ENCODE measurements around the gene R3HDML. TPM values are rescaled to one million over a fixed set of nuclear protein-coding genes. Genes with fewer than 3 reads are reported as not detected.
"Not testable (repeated sequence)": the region's sequence is repeated elsewhere in the genome, so short reads cannot be mapped to it uniquely, and the experiment has no call there.

Gene R3HDML
- total and polyA plus RNA-seq, 5 experiments from 2014 or later, result not detected

- DNase-seq (no peak), ATAC-seq (no peak)
- no peaks in the 10 kb centered on the region for H3K36me3 Mint-ChIP-seq
- H3K27me3 Mint-ChIP-seq, result peaks cover 0 to 20% (median 10%) of the 10 kb centered on the region in 5 donors
- H3K27ac Mint-ChIP-seq, result peak overlapping the region in 1 of 10 donors; percentile 75
- no peaks in the 10 kb centered on the region for H3K4me1 Mint-ChIP-seq
- POLR2A ChIA-PET, result no interaction called here
- H3K4me3 Mint-ChIP-seq, result no peak overlapping the region
- no peaks in the 10 kb centered on the region for H3K9me3 Mint-ChIP-seq
These were observed 1.2 kb upstream of the R3HDML start for GRCh38 chr20:44335675-44336074.

- Mint-ChIP-seq H3K9me3 (no peaks in the 10 kb centered on the region), H3K4me1 (no peaks in the 10 kb centered on the region), H3K36me3 (no peaks in the 10 kb centered on the region), H3K27ac (no peak overlapping the region), H3K4me3 (no peak overlapping the region), H3K27me3 (peaks cover 0 to 20% (median 10%) of the 10 kb centered on the region in 5 donors)
- DNase-seq (no peak), ATAC-seq (no peak)
- POLR2A ChIA-PET, result no interaction called here
These were observed 757 bp upstream of the R3HDML start for GRCh38 chr20:44336086-44336485.

DNA sequence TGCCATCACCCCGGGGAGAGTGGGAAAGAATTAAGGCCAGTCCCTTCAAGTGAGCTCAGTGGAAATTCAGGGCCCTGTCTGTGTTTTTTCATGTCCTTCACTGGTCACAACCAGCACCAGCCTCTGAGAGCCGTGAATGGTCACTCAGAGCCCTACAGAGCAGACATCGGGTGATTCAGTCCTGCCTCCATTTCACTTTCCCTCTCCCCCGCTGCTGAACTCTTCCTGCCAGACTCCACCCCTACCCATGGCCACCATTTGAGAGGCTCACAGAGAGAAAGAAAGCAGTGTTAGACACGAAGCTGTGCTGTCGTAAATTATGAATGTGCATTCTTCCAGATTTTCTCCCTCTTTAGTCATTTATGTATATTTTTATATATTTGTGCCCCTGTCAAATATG is 5.4 kb downstream of the R3HDML start:
- DNase-seq (no peak), ATAC-seq (no peak)
- H3K27me3 Mint-ChIP-seq, result peaks cover 0 to 9% (median 3%) of the 10 kb centered on the region in 5 donors
- no peak overlapping the region for H3K4me3 Mint-ChIP-seq
- no peaks in the 10 kb centered on the region for H3K36me3 Mint-ChIP-seq
- peak overlapping the region in 2 of 10 donors; percentile 51 to 56 for H3K27ac Mint-ChIP-seq
- no peaks in the 10 kb centered on the region for H3K9me3 Mint-ChIP-seq
- POLR2A ChIA-PET, result no interaction called here
- no peaks in the 10 kb centered on the region for H3K4me1 Mint-ChIP-seq

GRCh38 chr20:44343162-44343675 is 6.4 kb downstream of the R3HDML start:
- no peaks in the 10 kb centered on the region for H3K36me3 Mint-ChIP-seq
- ATAC-seq, result no peak
- POLR2A ChIA-PET, result no interaction called here
- H3K27me3 Mint-ChIP-seq, result peaks cover 0 to 9% (median 2%) of the 10 kb centered on the region in 5 donors
- H3K4me3 Mint-ChIP-seq, result no peak overlapping the region
- H3K27ac Mint-ChIP-seq, result no peak overlapping the region
- H3K4me1 Mint-ChIP-seq, result no peaks in the 10 kb centered on the region
- H3K9me3 Mint-ChIP-seq, result no peaks in the 10 kb centered on the region
- DNase-seq, result no peak

DNA sequence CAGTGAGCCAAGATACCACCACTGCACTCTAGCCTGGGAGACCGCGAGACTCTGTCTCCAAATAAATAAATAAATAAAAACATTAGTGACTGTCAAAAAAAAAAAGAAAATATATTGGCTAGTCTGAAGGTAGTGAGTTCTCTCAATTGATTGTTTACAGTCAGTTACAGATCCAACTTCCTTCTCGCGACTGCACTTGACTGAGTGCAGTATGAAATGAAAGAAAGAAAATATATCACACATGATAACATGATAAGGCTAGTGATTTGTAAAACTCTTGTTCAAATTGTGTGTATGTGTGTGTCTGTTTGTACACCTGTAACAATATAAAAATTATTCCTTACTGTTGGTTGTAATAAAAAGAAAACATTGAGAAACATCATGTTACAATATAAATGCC is 7.9 kb downstream of the R3HDML start:
- Mint-ChIP-seq H3K36me3 (no peaks in the 10 kb centered on the region), H3K27me3 (peaks cover 0 to 9% (median 2%) of the 10 kb centered on the region in 5 donors), H3K4me1 (no peaks in the 10 kb centered on the region), H3K4me3 (no peak overlapping the region), H3K27ac (no peak overlapping the region), H3K9me3 (no peaks in the 10 kb centered on the region)
- ATAC-seq (no peak), DNase-seq (no peak)
- POLR2A ChIA-PET, result no interaction called here

- no peak overlapping the region for H3K4me3 Mint-ChIP-seq
- H3K4me1 Mint-ChIP-seq, result no peaks in the 10 kb centered on the region
- ATAC-seq (no peak), DNase-seq (no peak)
- H3K9me3 Mint-ChIP-seq, result no peaks in the 10 kb centered on the region
- H3K36me3 Mint-ChIP-seq, result no peaks in the 10 kb centered on the region
- POLR2A ChIA-PET, result no interaction called here
- H3K27ac Mint-ChIP-seq, result no peak overlapping the region
- H3K27me3 Mint-ChIP-seq, result peaks cover 0 to 9% (median 2%) of the 10 kb centered on the region in 5 donors
These were observed 8.3 kb downstream of the R3HDML start for GRCh38 chr20:44345147-44345546.

DNA sequence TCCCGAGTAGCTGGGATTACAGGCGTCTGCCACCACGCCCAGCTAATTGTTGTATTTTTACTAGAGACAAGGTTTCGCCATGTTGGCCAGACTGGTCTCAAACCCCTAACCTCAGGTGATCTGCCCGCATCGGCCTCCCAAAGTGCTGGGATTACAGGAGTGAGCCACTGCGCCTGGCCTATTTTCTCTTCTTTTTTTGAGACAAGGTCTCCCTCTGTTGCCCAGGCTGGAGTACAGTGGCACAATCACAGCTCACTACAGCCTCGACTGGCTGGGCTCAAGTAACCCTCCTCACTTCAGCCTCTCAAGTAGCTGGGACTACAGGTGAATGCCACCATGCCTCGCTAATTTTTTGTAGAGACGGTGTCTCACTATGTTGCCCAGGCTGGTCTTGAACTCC is 9.1 kb downstream of the R3HDML start:
- ATAC-seq, H3K36me3 Mint-ChIP-seq, POLR2A ChIA-PET, H3K9me3 Mint-ChIP-seq, H3K4me3 Mint-ChIP-seq, H3K27ac Mint-ChIP-seq, DNase-seq, H3K4me1 Mint-ChIP-seq, H3K27me3 Mint-ChIP-seq: not testable (repeated sequence)

DNA sequence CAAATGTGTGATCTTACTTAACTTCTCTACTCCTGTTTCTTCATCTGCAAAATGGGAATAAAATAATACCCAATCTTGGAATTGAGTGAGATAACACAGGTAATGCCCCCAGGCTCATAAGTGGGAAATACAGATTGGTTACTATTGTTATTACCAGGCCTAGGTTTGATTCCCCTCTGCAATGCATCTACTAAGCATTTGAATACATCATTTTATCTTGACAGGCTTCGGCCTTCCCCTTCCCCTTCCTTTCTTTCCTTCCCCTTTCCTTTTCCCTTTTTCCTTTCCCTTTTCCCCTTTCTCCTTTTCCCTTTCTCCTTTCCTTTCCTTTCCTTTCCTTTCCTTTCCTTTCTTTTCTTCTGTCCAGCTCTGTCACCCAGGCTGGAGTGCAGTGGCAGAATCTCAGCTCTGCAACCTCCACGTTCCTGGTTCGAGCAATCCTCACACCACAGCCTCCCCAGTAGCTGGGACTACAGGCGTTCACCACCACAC is 11.4 kb downstream of the R3HDML start:
- H3K27me3 Mint-ChIP-seq, result peaks cover 0 to 9% (median 5%) of the 10 kb centered on the region in 5 donors
- POLR2A ChIA-PET, result no interaction called here
- H3K9me3 Mint-ChIP-seq, result no peaks in the 10 kb centered on the region
- DNase-seq, result no peak
- no peak for ATAC-seq
- H3K4me3 Mint-ChIP-seq, result no peak overlapping the region
- peaks cover 0 to 4% (median 0%) of the 10 kb centered on the region in 4 donors for H3K4me1 Mint-ChIP-seq
- H3K36me3 Mint-ChIP-seq, result no peaks in the 10 kb centered on the region
- H3K27ac Mint-ChIP-seq, result no peak overlapping the region

DNA sequence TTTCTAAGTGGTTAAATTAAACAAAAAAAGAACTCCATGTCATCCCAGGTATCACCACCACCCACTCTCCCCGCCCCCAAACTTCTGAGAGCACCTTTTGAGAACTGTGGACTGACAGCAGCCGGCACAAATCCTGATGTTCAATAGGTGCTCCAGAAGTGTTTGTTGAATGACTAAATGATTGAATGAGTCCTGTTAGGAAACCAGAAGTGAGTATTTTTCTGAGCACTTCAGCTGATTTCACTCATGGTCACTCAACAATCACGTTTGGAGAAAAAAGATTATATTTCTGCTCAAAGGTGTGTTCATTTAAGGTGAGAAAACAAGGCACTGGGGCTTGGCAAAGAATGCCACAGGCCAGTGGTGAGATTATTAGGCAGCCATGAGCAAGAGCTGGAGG is 12.5 kb downstream of the R3HDML start:
- H3K4me1 Mint-ChIP-seq, result peaks cover 0 to 4% (median 0%) of the 10 kb centered on the region in 4 donors
- DNase-seq, result no peak
- no peaks in the 10 kb centered on the region for H3K36me3 Mint-ChIP-seq
- peaks cover 0 to 9% (median 6%) of the 10 kb centered on the region in 5 donors for H3K27me3 Mint-ChIP-seq
- POLR2A ChIA-PET, result no interaction called here
- H3K4me3 Mint-ChIP-seq, result no peak overlapping the region
- H3K27ac Mint-ChIP-seq, result no peak overlapping the region
- ATAC-seq, result no peak
- H3K9me3 Mint-ChIP-seq, result no peaks in the 10 kb centered on the region

DNA sequence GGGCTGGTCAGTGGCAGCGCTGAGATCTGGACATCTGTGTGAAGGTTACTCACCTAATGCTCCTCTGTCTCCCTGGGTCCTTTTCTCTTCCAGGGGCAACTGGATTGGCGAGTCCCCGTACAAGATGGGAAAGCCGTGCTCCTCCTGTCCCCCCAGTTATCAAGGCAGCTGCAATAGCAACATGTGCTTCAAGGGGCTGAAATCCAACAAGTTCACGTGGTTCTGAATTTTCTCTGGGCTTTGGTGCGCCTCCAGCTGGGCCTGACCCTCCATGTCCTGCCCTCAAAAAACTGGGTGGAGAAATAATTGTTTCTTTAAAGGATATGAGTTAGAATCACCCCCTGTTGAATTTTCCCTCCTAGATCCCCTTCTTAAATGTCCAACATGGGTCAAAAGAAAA is 13.7 kb downstream of the R3HDML start:
- Mint-ChIP-seq H3K4me3 (no peak overlapping the region), H3K27ac (no peak overlapping the region), H3K27me3 (peaks cover 0 to 18% (median 9%) of the 10 kb centered on the region in 5 donors), H3K4me1 (peaks cover 0 to 4% (median 0%) of the 10 kb centered on the region in 4 donors), H3K36me3 (no peaks in the 10 kb centered on the region), H3K9me3 (no peaks in the 10 kb centered on the region)
- ATAC-seq, result no peak
- no peak for DNase-seq
- POLR2A ChIA-PET, result no interaction called here

- no peak overlapping the region for H3K4me3 Mint-ChIP-seq
- no peak for ATAC-seq
- H3K36me3 Mint-ChIP-seq, result no peaks in the 10 kb centered on the region
- H3K4me1 Mint-ChIP-seq, result peaks cover 0 to 4% (median 0%) of the 10 kb centered on the region in 4 donors
- POLR2A ChIA-PET, result no interaction called here
- peaks cover 2 to 16% (median 10%) of the 10 kb centered on the region in 5 donors for H3K27me3 Mint-ChIP-seq
- no peaks in the 10 kb centered on the region for H3K9me3 Mint-ChIP-seq
- DNase-seq, result no peak
- no peak overlapping the region for H3K27ac Mint-ChIP-seq
These were observed 18.2 kb downstream of the R3HDML start for GRCh38 chr20:44354979-44355497.

- Mint-ChIP-seq H3K4me3 (no peak within 1 kb of the TSS), H3K36me3 (no peaks in the 10 kb centered on the region), H3K4me1 (peaks cover 0 to 4% (median under 1%) of the 10 kb centered on the region in 4 donors), H3K27me3 (peaks cover 3 to 18% (median 10%) of the 10 kb centered on the region in 5 donors), H3K27ac (no peak within 1 kb of the TSS), H3K9me3 (no peaks in the 10 kb centered on the region)
- POLR2A ChIA-PET, result no interaction called here
- ATAC-seq, result no peak
- no peak for DNase-seq
These were observed 18.9 kb downstream of the R3HDML start, which contains the start of gene HNF4A for GRCh38 chr20:44355498-44356352. TSS of gene HNF4A (plus strand) at chr20:44355699. CDS start at chr20:44355805, 106 bp downstream.

- Mint-ChIP-seq H3K27ac (no peak overlapping the region), H3K9me3 (no peaks in the 10 kb centered on the region), H3K4me3 (no peak overlapping the region), H3K36me3 (no peaks in the 10 kb centered on the region), H3K27me3 (peaks cover 3 to 18% (median 10%) of the 10 kb centered on the region in 5 donors), H3K4me1 (peaks cover 0 to 4% (median under 1%) of the 10 kb centered on the region in 4 donors)
- no peak for ATAC-seq
- POLR2A ChIA-PET, result no interaction called here
- DNase-seq, result no peak
These were observed 19.5 kb downstream of the R3HDML start for GRCh38 chr20:44356353-44356723.

All from naive thymus-derived CD8-positive, alpha-beta T cell (primary cell).